Breast epithelium (tissue), 4 donors: ENCODE data around the gene CACNA2D3. TPM values are rescaled to one million over a fixed set of nuclear protein-coding genes. Genes with fewer than 3 reads are reported as not detected.

ENCODE experiments used
- DNase-seq, 2 donors: peaks; one replicate each; pipeline ENCODE4 v3.0.0-alpha.2; 2019; ENCODE audit warnings: low spot score in 2 of 2
- H3K27ac ChIP-seq, 2 donors: fragments of 200-600 bp; sonication (generic) in 1 of 2; one replicate each; pipeline ENCODE4 v1.5.1; 2016 to 2019; ENCODE audit warnings: mild to moderate bottlenecking in 1 of 2
- H3K27me3 ChIP-seq, 2 donors: fragments of 200-600 bp; sonication (generic) in 1 of 2; one replicate each; pipeline versions ENCODE4 v1.5.1 to v1.6.0; 2017 to 2019; ENCODE audit warnings: control low read depth in 1 of 2, mild to moderate bottlenecking in 1 of 2
- H3K36me3 ChIP-seq: fragments of 200-600 bp; one replicate; pipeline ENCODE4 v1.5.1; 2019
- H3K4me1 ChIP-seq, 2 donors: fragments of 200-600 bp; sonication (generic); one replicate each; pipeline ENCODE4 v1.5.1; 2016 to 2019; ENCODE audit warnings: control low read depth in 1 of 2
- H3K4me3 ChIP-seq, 3 donors: fragments of 200-600 bp; sonication (generic); 1 replicate in 2 of 3; 2 replicates in 1 of 3; pipeline ENCODE4 v1.5.1; 2016 to 2019; ENCODE audit warnings: mild to moderate bottlenecking in 3 of 3, moderate library complexity in 2 of 3
- H3K9me3 ChIP-seq, 2 donors: fragments of 200-600 bp; sonication (generic) in 1 of 2; one replicate each; pipeline ENCODE4 v1.5.1; 2016 to 2019; ENCODE audit warnings: control low read depth in 1 of 2
- POLR2A ChIP-seq: fragments of 450-650 bp; IDR thresholded peaks from one replicate; pipeline ENCODE4 v1.6.1; 2016; ENCODE audit warnings: antibody characterized with exemption, mild to moderate bottlenecking, moderate library complexity
- POLR2AphosphoS5 ChIP-seq, 3 donors: sonication (generic); formaldehyde crosslinking; IDR thresholded peaks; one replicate each; pipeline ENCODE4 v1.6.1; 2017; ENCODE audit warnings: antibody characterized with exemption in 3 of 3
- intact Hi-C: fragments of 100-400 bp; cut with DNase I; formaldehyde crosslinking; loops from one replicate; pipeline ENCODE4 v1.15.1; 2023; ENCODE audit warnings: low total_unique reads
- total RNA-seq, 3 donors: library from RNA; depleted of rRNA; stranded (reverse); fragments of >200 nt; gene quantifications; one replicate each; pipeline ENCODE4 v1.1.0, GENCODE V29; 2016
- TF ChIP-seq, protein P1 (sequence below), 3 donors: fragments of 450-650 bp; IDR thresholded peaks; one replicate each; pipeline ENCODE4 v1.5.1; 2016 to 2017; ENCODE audit warnings: antibody characterized with exemption in 3 of 3, mild to moderate bottlenecking in 3 of 3, moderate library complexity in 3 of 3

CACNA2D3 gene
- total RNA-seq, 3 donors from 2014 or later = 0.59 to 3.4 (median 2.3) TPM

DNA sequence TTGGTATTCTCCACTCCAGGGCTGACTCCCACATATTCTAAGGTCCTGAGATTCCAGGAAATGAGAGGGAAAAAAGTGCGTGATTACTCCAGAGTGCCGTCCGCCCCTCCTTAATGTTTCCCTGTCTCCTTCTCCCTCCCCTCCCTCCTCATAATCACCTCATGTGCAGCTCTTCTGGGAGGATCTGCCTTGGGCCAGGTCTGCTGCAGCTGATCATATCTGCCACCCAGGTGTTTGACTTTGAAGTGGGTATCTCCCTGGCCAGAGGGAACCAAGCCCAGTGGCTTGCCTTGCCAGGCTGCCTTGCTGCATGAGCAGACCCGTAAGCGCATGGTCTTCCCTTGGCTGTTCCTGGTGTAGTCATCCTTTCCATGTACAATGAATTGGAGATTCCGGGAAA, 833.6 kb downstream of the CACNA2D3 start:
- Histone ChIP-seq H3K9me3 (no peaks in the 10 kb centered on the region), H3K27ac (no peak overlapping the region), H3K36me3 (no peaks in the 10 kb centered on the region), H3K4me1 (no peaks in the 10 kb centered on the region), H3K4me3 (no peak overlapping the region), H3K27me3 (no peaks in the 10 kb centered on the region)
- TF ChIP-seq, protein P1, sequence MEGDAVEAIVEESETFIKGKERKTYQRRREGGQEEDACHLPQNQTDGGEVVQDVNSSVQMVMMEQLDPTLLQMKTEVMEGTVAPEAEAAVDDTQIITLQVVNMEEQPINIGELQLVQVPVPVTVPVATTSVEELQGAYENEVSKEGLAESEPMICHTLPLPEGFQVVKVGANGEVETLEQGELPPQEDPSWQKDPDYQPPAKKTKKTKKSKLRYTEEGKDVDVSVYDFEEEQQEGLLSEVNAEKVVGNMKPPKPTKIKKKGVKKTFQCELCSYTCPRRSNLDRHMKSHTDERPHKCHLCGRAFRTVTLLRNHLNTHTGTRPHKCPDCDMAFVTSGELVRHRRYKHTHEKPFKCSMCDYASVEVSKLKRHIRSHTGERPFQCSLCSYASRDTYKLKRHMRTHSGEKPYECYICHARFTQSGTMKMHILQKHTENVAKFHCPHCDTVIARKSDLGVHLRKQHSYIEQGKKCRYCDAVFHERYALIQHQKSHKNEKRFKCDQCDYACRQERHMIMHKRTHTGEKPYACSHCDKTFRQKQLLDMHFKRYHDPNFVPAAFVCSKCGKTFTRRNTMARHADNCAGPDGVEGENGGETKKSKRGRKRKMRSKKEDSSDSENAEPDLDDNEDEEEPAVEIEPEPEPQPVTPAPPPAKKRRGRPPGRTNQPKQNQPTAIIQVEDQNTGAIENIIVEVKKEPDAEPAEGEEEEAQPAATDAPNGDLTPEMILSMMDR (IDR thresholded peaks at IDR 0.05) = no peak
- TF ChIP-seq POLR2A (no peak), POLR2AphosphoS5 (IDR thresholded peaks at IDR 0.05) (no peak)
- no peak for DNase-seq
- intact Hi-C loops = loop anchor here (10.0 kb wide), 1 partner anchor 939 kb away; no protein-coding TSS in a partner anchor

GRCh38 chr3:54957711-54958110, 835.4 kb downstream of the CACNA2D3 start:
- DNase-seq = no peak
- H3K9me3 ChIP-seq = no peaks in the 10 kb centered on the region
- intact Hi-C loops = loop anchor here (10.0 kb wide), 1 partner anchor 937 kb away; no protein-coding TSS in a partner anchor
- TF ChIP-seq, protein P1 (IDR thresholded peaks at IDR 0.05) = no peak
- no peak for TF ChIP-seq POLR2AphosphoS5 (IDR thresholded peaks at IDR 0.05)
- TF ChIP-seq POLR2A = no peak
- no peak overlapping the region for H3K4me3 ChIP-seq
- no peaks in the 10 kb centered on the region for H3K4me1 ChIP-seq
- H3K27me3 ChIP-seq = no peaks in the 10 kb centered on the region
- H3K27ac ChIP-seq = no peak overlapping the region
- no peaks in the 10 kb centered on the region for H3K36me3 ChIP-seq

DNA sequence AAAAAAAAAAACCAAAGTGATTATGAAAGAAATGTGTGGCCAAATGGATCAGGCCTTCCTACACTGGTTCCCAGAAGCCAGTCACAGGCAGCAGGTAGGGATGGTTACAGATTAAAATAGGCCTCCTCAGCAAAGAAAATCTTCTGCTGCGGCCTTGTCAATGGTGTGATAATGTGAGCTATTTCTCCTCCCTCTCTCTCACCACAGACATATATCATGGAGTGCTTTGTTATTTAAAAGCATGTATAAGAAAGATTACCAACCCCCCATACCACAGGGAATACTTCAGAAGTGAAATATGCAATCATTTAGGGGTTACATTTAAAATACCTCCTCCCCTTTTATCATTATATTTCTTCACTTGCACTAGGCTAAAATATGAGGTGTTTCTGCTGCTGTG, 837.7 kb downstream of the CACNA2D3 start:
- no peak for DNase-seq
- no peak overlapping the region for H3K4me3 ChIP-seq
- intact Hi-C loops = no loop called here
- H3K36me3 ChIP-seq = no peaks in the 10 kb centered on the region
- H3K27ac ChIP-seq = no peak overlapping the region
- no peaks in the 10 kb centered on the region for H3K4me1 ChIP-seq
- H3K27me3 ChIP-seq = no peaks in the 10 kb centered on the region
- no peak for TF ChIP-seq POLR2A
- TF ChIP-seq POLR2AphosphoS5 (IDR thresholded peaks at IDR 0.05) = no peak
- TF ChIP-seq, protein P1 (IDR thresholded peaks at IDR 0.05) = no peak
- no peaks in the 10 kb centered on the region for H3K9me3 ChIP-seq

- H3K4me3 ChIP-seq = no peak overlapping the region
- no peak overlapping the region for H3K27ac ChIP-seq
- H3K9me3 ChIP-seq = no peaks in the 10 kb centered on the region
- no peaks in the 10 kb centered on the region for H3K36me3 ChIP-seq
- TF ChIP-seq POLR2A (no peak), POLR2AphosphoS5 (IDR thresholded peaks at IDR 0.05) (no peak)
- TF ChIP-seq, protein P1 (IDR thresholded peaks at IDR 0.05) = no peak
- intact Hi-C loops = no loop called here
- no peaks in the 10 kb centered on the region for H3K4me1 ChIP-seq
- H3K27me3 ChIP-seq = no peaks in the 10 kb centered on the region
- no peak for DNase-seq
Observed at GRCh38 chr3:54960701-54961100, 838.3 kb downstream of the CACNA2D3 start.

- Histone ChIP-seq H3K36me3 (no peaks in the 10 kb centered on the region), H3K9me3 (no peaks in the 10 kb centered on the region), H3K27ac (no peak overlapping the region), H3K27me3 (no peaks in the 10 kb centered on the region), H3K4me3 (no peak overlapping the region), H3K4me1 (no peaks in the 10 kb centered on the region)
- DNase-seq = no peak
- TF ChIP-seq POLR2AphosphoS5 (IDR thresholded peaks at IDR 0.05) = no peak
- TF ChIP-seq POLR2A = no peak
- TF ChIP-seq, protein P1 (IDR thresholded peaks at IDR 0.05) = no peak
- intact Hi-C loops = no loop called here
Observed at GRCh38 chr3:54962200-54962599, 839.8 kb downstream of the CACNA2D3 start.
